Measurements from ENCODE around the gene ANKFY1.
A peak's percentile ranks its signal among the peaks of the same experiment; 100 is the strongest.
"Not testable (repeated sequence)": the region's sequence is repeated elsewhere in the genome, so short reads cannot be mapped to it uniquely, and the experiment has no call there.

The ANKFY1 gene

DNA sequence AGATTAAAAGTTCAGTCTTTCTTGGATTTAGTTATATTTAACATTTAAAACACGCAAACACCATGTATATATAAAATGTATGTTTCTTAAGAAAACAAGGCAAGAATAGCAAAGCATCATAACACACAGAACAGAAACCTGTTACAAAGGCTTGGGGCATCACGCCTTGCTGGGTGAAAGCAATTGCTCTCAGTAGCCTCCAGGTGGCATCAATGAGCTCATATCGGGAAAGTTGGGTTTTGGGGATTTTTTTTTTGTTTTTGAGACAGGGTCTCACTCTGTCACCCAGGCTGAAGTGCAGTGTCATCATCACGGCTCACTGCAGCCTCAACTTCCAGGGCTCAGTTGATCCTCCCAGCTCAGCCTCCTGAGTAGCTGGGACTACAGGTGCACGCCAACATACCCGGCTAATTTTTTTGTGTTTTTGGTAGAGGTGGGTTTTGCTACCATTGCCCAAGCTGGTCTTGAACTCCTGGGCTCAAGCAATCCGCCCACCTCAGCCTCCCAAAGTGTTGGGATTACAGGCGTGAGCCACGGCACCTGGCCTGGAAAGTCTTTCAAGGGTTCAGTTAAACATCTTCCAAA, 63.9 kb downstream of the ANKFY1 start:
- Histone ChIP-seq H3K27me3 (ENCODE audit: insufficient read depth, low read length, poor library complexity) (no peaks in the 10 kb centered on the region), H3K56ac (ENCODE audit: low read length) (no peak overlapping the region), H3K79me1 (ENCODE audit: low read length) (no peaks in the 10 kb centered on the region), H3K36me3 (ENCODE audit: control insufficient read depth, insufficient read depth, low read length) (peaks cover under 1% of the 10 kb centered on the region), H3K27ac (ENCODE audit: low read depth, low read length) (no peak overlapping the region), H2BK5ac (ENCODE audit: low read length) (no peak overlapping the region), H4K5ac (ENCODE audit: low read length) (no peak overlapping the region), H3K9ac (ENCODE audit: low read length) (no peak overlapping the region), H3K4me2 (ENCODE audit: low read length) (no peak overlapping the region), H2BK15ac (replicated peaks; ENCODE audit: low read depth) (no peak overlapping the region), H3K4ac (ENCODE audit: low read depth, low read length) (no peak overlapping the region), H3K18ac (ENCODE audit: low read length) (no peak overlapping the region), H2BK120ac (ENCODE audit: low read depth, low read length) (no peak overlapping the region), H4K8ac (ENCODE audit: low read depth, low read length) (no peak overlapping the region), H3K23ac (ENCODE audit: low read length) (no peak overlapping the region), H2AK5ac (ENCODE audit: low read length) (no peak overlapping the region), H3K4me3 (ENCODE audit: low read length) (no peak overlapping the region), H3K4me1 (ENCODE audit: control insufficient read depth, low read depth, low read length) (no peaks in the 10 kb centered on the region), H3K79me2 (ENCODE audit: control insufficient read depth, insufficient read depth, low read length) (no peaks in the 10 kb centered on the region)
- peak; percentile 67 for DNase-seq
- no CpG with 5 or more reads among the region's 9 CpGs for WGBS (ENCODE audit: extremely low coverage, insufficient coverage, low lambda C conversion rate)

DNA sequence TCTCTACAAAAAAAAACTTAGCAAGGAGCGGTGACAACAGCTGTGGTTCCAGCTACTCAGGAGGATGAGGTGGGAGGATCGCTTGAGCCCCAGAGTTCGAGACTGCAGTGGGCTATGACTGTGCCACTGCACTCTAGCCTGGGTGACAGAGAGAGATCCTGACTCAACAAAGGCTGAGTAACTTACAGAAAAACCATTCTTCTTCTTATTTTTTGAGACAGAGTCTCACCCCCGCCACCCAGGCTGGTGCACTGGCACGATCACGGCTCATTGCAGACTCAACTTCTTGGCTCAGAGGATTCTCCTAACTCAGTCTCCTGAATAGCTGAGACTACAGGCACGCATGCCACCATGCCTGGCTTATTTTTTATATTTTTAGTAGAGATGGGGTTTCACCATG, 64.8 kb downstream of the ANKFY1 start:
- WGBS (ENCODE audit: extremely low coverage, insufficient coverage, low lambda C conversion rate), result no CpG with 5 or more reads among the region's 7 CpGs
- Histone ChIP-seq H2AK5ac (ENCODE audit: low read length) (no peak overlapping the region), H3K27ac (ENCODE audit: low read depth, low read length) (no peak overlapping the region), H3K4me1 (ENCODE audit: control insufficient read depth, low read depth, low read length) (no peaks in the 10 kb centered on the region), H3K4me2 (ENCODE audit: low read length) (no peak overlapping the region), H3K4me3 (ENCODE audit: low read length) (no peak overlapping the region), H2BK15ac (replicated peaks; ENCODE audit: low read depth) (no peak overlapping the region), H3K23ac (ENCODE audit: low read length) (no peak overlapping the region), H4K5ac (ENCODE audit: low read length) (no peak overlapping the region), H3K18ac (ENCODE audit: low read length) (no peak overlapping the region), H3K56ac (ENCODE audit: low read length) (no peak overlapping the region), H3K79me1 (ENCODE audit: low read length) (no peaks in the 10 kb centered on the region), H3K4ac (ENCODE audit: low read depth, low read length) (no peak overlapping the region), H2BK120ac (ENCODE audit: low read depth, low read length) (no peak overlapping the region), H2BK5ac (ENCODE audit: low read length) (no peak overlapping the region), H3K36me3 (ENCODE audit: control insufficient read depth, insufficient read depth, low read length) (peaks cover 1% of the 10 kb centered on the region), H3K79me2 (ENCODE audit: control insufficient read depth, insufficient read depth, low read length) (no peaks in the 10 kb centered on the region), H3K9ac (ENCODE audit: low read length) (no peak overlapping the region), H3K27me3 (ENCODE audit: insufficient read depth, low read length, poor library complexity) (no peaks in the 10 kb centered on the region), H4K8ac (ENCODE audit: low read depth, low read length) (no peak overlapping the region)
- no peak for DNase-seq

DNA sequence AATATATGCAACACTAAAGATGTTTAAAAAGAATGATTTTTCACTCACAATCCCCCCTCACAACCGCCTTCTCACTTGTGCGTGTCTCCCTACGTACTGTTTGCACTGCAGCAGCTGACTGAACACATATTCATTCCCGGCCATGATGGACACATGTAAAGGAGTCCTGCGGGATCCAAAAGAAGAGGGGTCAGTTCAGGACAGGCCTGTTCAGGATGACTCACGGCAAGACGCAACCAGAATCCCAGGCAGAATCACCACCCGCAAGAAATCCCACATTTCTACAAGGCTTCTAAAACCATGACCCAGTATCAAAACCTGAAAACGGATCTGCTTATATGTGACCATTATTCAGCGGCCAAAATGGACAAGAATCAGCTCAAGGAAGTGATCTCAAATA, 68.5 kb downstream of the ANKFY1 start:
- H3K36me3 ChIP-seq (ENCODE audit: control insufficient read depth, insufficient read depth, low read length), result peaks cover 1% of the 10 kb centered on the region
- DNase-seq, result no peak
- H3K27me3 ChIP-seq (ENCODE audit: insufficient read depth, low read length, poor library complexity), result no peaks in the 10 kb centered on the region
- H4K5ac ChIP-seq (ENCODE audit: low read length), result no peak overlapping the region
- no CpG with 5 or more reads among the region's 10 CpGs for WGBS (ENCODE audit: extremely low coverage, insufficient coverage, low lambda C conversion rate)
- no peak overlapping the region for H3K9ac ChIP-seq (ENCODE audit: low read length)
- no peaks in the 10 kb centered on the region for H3K79me1 ChIP-seq (ENCODE audit: low read length)
- no peaks in the 10 kb centered on the region for H3K4me1 ChIP-seq (ENCODE audit: control insufficient read depth, low read depth, low read length)
- no peak overlapping the region for H3K4me2 ChIP-seq (ENCODE audit: low read length)
- no peak overlapping the region for H3K27ac ChIP-seq (ENCODE audit: low read depth, low read length)
- H3K23ac ChIP-seq (ENCODE audit: low read length), result no peak overlapping the region
- no peak overlapping the region for H3K18ac ChIP-seq (ENCODE audit: low read length)
- no peak overlapping the region for H2BK15ac ChIP-seq (replicated peaks; ENCODE audit: low read depth)
- no peak overlapping the region for H3K4ac ChIP-seq (ENCODE audit: low read depth, low read length)
- no peak overlapping the region for H3K4me3 ChIP-seq (ENCODE audit: low read length)
- no peak overlapping the region for H4K8ac ChIP-seq (ENCODE audit: low read depth, low read length)
- no peak overlapping the region for H3K56ac ChIP-seq (ENCODE audit: low read length)
- no peak overlapping the region for H2AK5ac ChIP-seq (ENCODE audit: low read length)
- no peak overlapping the region for H2BK5ac ChIP-seq (ENCODE audit: low read length)
- H2BK120ac ChIP-seq (ENCODE audit: low read depth, low read length), result no peak overlapping the region
- no peaks in the 10 kb centered on the region for H3K79me2 ChIP-seq (ENCODE audit: control insufficient read depth, insufficient read depth, low read length)

DNA sequence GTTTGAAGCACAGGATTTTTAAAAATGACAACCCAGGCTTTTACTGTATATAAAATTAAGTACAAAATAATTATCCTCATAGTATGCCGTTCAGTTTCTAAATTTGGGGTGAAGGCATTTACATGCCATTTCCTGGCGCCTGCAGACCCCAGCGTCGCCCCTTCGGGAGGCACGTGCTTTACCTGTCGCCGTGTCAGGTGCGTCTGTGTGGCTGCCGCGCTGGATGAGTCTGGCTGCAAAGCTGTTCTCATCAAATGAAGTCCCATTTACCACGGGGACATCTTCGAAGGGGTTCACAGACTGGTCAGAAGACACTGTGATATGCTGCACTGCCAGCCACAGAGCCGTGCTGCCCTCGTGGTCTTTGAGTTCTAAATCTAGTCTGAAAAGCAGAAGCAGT, 69.0 kb downstream of the ANKFY1 start:
- WGBS (ENCODE audit: extremely low coverage, insufficient coverage, low lambda C conversion rate), result no CpG with 5 or more reads among the region's 15 CpGs
- H3K4ac ChIP-seq (ENCODE audit: low read depth, low read length), result no peak overlapping the region
- no peak overlapping the region for H2BK5ac ChIP-seq (ENCODE audit: low read length)

DNA sequence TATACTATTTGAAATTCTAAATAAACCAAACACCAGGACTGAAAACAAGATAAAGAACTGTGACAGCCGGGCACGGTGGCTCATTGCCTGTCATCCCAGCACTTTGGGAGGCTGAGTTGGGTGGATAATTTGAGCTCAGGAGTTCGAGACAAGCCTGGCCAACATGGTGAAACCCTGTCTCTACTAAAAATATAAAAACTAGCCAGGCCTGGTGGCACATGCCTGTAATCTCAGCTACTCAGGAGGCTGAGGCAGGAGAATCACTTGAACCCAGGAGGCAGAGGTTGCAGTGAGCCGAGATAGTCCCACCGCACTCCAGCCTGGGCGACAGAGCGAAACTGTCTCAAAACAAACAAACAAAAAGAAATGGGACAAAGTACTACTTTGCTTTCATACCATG, 73.0 kb downstream of the ANKFY1 start:
- H2AK5ac ChIP-seq (ENCODE audit: low read length); H3K9ac ChIP-seq (ENCODE audit: low read length); H3K4me2 ChIP-seq (ENCODE audit: low read length); H3K4me1 ChIP-seq (ENCODE audit: control insufficient read depth, low read depth, low read length); H3K4me3 ChIP-seq (ENCODE audit: low read length); H3K36me3 ChIP-seq (ENCODE audit: control insufficient read depth, insufficient read depth, low read length); H3K56ac ChIP-seq (ENCODE audit: low read length); H4K8ac ChIP-seq (ENCODE audit: low read depth, low read length); H3K4ac ChIP-seq (ENCODE audit: low read depth, low read length); H3K27ac ChIP-seq (ENCODE audit: low read depth, low read length); H3K79me1 ChIP-seq (ENCODE audit: low read length); H3K27me3 ChIP-seq (ENCODE audit: insufficient read depth, low read length, poor library complexity); H2BK5ac ChIP-seq (ENCODE audit: low read length); H2BK120ac ChIP-seq (ENCODE audit: low read depth, low read length); H3K79me2 ChIP-seq (ENCODE audit: control insufficient read depth, insufficient read depth, low read length); H2BK15ac ChIP-seq (replicated peaks; ENCODE audit: low read depth); H3K18ac ChIP-seq (ENCODE audit: low read length); H3K23ac ChIP-seq (ENCODE audit: low read length); H4K5ac ChIP-seq (ENCODE audit: low read length); DNase-seq: not testable (repeated sequence)
- WGBS (ENCODE audit: extremely low coverage, insufficient coverage, low lambda C conversion rate), result no CpG with 5 or more reads among the region's 7 CpGs

More for the DNA sequence above, 69.0 kb downstream of the ANKFY1 start:
- no peak overlapping the region for H2AK5ac ChIP-seq (ENCODE audit: low read length)
- no peak overlapping the region for H2BK15ac ChIP-seq (replicated peaks; ENCODE audit: low read depth)
- H3K23ac ChIP-seq (ENCODE audit: low read length), result no peak overlapping the region
- H3K4me3 ChIP-seq (ENCODE audit: low read length), result no peak overlapping the region
- no peak overlapping the region for H3K9ac ChIP-seq (ENCODE audit: low read length)
- no peaks in the 10 kb centered on the region for H3K79me2 ChIP-seq (ENCODE audit: control insufficient read depth, insufficient read depth, low read length)
- no peak overlapping the region for H3K18ac ChIP-seq (ENCODE audit: low read length)
- no peaks in the 10 kb centered on the region for H3K79me1 ChIP-seq (ENCODE audit: low read length)
- no peak overlapping the region for H2BK120ac ChIP-seq (ENCODE audit: low read depth, low read length)
- no peak overlapping the region for H4K5ac ChIP-seq (ENCODE audit: low read length)
- H3K36me3 ChIP-seq (ENCODE audit: control insufficient read depth, insufficient read depth, low read length), result peaks cover 1% of the 10 kb centered on the region
- H3K27me3 ChIP-seq (ENCODE audit: insufficient read depth, low read length, poor library complexity), result no peaks in the 10 kb centered on the region
- DNase-seq, result no peak
- no peaks in the 10 kb centered on the region for H3K4me1 ChIP-seq (ENCODE audit: control insufficient read depth, low read depth, low read length)
- no peak overlapping the region for H4K8ac ChIP-seq (ENCODE audit: low read depth, low read length)
- no peak overlapping the region for H3K27ac ChIP-seq (ENCODE audit: low read depth, low read length)
- H3K4me2 ChIP-seq (ENCODE audit: low read length), result no peak overlapping the region
- H3K56ac ChIP-seq (ENCODE audit: low read length), result no peak overlapping the region

DNA sequence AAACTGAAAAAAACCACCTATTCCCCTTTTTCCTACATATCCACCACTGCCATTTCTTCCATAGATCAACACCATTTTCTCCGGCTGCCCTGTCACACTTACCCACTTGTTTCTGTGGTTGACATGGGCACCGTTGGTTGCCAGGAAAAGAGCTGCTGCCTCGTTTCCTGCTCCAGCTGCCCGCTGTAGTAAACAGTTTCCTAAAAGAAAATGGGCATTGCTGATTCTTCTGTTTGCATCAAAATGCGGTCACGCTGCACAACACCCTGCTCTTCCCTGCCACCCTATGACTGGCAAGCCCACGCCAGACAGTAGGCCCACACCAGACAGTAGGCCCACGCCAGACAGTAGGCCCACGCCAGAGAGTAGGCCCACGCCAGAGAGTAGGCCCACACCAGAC, 74.5 kb downstream of the ANKFY1 start:
- H3K79me2 ChIP-seq (ENCODE audit: control insufficient read depth, insufficient read depth, low read length), result no peaks in the 10 kb centered on the region
- no peak overlapping the region for H2AK5ac ChIP-seq (ENCODE audit: low read length)
- no peak overlapping the region for H2BK15ac ChIP-seq (replicated peaks; ENCODE audit: low read depth)
- no peak overlapping the region for H3K23ac ChIP-seq (ENCODE audit: low read length)
- no peaks in the 10 kb centered on the region for H3K27me3 ChIP-seq (ENCODE audit: insufficient read depth, low read length, poor library complexity)
- no peak overlapping the region for H4K8ac ChIP-seq (ENCODE audit: low read depth, low read length)
- H4K5ac ChIP-seq (ENCODE audit: low read length), result no peak overlapping the region
- no peak overlapping the region for H2BK120ac ChIP-seq (ENCODE audit: low read depth, low read length)
- no peak overlapping the region for H3K56ac ChIP-seq (ENCODE audit: low read length)
- no peak overlapping the region for H3K4ac ChIP-seq (ENCODE audit: low read depth, low read length)
- WGBS (ENCODE audit: extremely low coverage, insufficient coverage, low lambda C conversion rate), result no CpG with 5 or more reads among the region's 10 CpGs
- no peak for DNase-seq
- no peak overlapping the region for H3K4me3 ChIP-seq (ENCODE audit: low read length)
- no peak overlapping the region for H2BK5ac ChIP-seq (ENCODE audit: low read length)
- peaks cover 5% of the 10 kb centered on the region for H3K36me3 ChIP-seq (ENCODE audit: control insufficient read depth, insufficient read depth, low read length)
- peaks cover 5% of the 10 kb centered on the region for H3K4me1 ChIP-seq (ENCODE audit: control insufficient read depth, low read depth, low read length)
- H3K4me2 ChIP-seq (ENCODE audit: low read length), result no peak overlapping the region
- no peak overlapping the region for H3K18ac ChIP-seq (ENCODE audit: low read length)
- no peaks in the 10 kb centered on the region for H3K79me1 ChIP-seq (ENCODE audit: low read length)
- no peak overlapping the region for H3K27ac ChIP-seq (ENCODE audit: low read depth, low read length)
- H3K9ac ChIP-seq (ENCODE audit: low read length), result no peak overlapping the region
